ENCODE data around the gene TRAF4. TPM values are rescaled to one million over a fixed set of nuclear protein-coding genes. Genes with fewer than 3 reads are reported as not detected.
"Not testable (repeated sequence)": the region's sequence is repeated elsewhere in the genome, so short reads cannot be mapped to it uniquely, and the experiment has no call there.

TRAF4 gene
- polyA plus RNA-seq, 1 donor, result 108 TPM

DNA sequence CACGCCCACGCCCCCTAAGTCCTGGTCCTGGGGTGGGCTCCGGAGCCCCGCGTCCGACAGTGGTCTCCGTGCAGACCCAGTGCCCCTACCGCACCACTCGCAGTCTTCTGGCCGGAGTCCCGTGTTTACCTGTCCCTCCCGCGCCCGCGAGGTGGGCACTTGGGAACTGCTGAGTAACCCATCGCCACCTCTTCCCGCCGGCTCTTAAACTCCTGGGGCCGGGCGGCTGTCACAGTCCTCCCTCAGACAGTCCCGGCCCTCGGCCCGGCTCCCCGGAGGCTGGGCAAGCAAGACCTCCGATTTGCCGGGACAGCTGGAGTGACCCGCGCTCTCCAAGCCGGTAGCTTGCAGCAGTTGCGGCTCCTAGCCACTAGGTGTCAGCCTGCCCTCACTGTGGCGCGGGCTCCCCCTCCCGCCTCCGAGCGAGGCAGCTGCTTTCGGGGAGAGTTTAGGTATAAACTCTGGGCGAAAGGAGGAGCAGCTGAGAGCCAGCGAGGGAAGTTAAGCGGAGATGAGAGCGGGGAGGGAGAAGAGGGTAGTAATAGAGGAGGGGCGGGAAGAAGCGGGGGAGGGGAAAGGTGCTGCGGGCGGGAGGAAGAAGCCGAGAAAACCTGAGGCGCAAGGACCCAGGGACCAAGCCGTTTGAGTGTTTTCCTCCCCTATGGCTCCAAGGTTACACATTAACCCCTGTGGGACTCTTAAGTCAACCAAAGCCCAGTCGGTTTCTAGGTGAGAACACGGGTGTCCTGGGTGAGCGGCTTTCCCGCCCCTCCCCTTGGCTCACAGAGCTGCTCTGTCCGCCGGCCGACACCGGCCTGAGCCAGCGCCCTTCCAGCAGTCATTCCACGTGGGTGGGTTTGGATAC lies 17.0 kb upstream of the TRAF4 start:
- DNase-seq, result peak; percentile 96

DNA sequence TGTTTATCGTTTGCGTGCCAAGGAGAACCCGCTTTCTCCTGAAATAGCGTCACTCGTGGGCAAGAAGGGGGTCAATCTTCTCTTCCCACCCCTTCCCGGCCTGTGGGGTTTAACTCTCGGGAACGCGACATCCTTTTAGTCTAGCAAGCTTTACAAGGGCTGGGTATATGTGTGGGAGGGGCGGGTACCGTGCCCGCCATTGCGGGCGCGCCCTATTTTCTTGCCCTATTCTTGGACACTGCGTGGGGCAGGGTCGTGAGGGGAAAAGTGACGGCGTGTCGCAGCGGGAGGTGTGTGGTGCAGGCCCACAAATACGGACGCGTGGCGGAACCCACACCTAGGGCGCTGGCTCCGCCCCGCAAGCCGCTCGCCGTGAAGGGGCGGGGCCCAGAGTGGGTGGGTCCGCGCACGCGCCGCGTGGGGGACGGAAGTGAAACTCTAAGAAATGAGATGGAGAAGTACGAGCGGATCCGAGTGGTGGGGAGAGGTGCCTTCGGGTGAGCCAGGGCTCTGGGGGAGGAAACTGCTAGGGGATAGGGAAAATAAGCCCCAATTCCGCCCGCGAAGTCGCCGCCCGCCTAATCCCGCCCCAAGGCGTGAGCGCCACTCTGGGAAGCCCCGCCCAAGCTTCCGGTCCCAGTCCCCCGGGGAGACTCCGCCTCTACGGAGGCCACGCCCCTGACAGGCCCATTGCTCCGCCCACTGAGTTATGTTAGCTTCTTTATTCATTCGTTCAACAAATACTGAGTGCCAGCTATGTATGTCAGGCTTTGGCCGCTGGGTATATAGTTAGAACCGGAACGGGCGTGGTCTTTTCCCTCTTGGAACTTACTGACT lies 15.2 kb upstream of the TRAF4 start, which contains the start of gene NEK8:
TSS of gene NEK8 (plus strand) at position 425 of the 837 bp plus-strand sequence. CDS start at position 451, 26 bp downstream.
- DNase-seq, result peak; percentile 94

DNA sequence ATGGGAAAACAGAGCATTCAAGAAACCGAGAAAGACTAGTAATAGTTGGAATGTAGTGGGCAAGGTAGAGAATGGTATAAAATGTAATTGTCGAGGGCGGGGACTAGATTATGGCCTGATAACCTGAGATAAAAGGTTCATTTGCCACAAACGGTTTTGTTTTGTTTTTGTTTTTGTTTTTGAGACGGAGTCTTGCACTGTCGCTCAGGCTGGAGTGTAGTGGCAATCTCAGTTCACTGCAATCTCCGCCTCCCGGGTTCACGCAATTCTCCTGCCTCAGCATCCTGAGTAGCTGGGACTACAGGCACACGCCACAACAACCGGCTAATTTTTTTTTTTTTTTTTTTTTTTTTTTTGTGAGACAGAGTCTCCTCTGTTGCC lies 13.9 kb upstream of the TRAF4 start:
- DNase-seq, result no peak

DNA sequence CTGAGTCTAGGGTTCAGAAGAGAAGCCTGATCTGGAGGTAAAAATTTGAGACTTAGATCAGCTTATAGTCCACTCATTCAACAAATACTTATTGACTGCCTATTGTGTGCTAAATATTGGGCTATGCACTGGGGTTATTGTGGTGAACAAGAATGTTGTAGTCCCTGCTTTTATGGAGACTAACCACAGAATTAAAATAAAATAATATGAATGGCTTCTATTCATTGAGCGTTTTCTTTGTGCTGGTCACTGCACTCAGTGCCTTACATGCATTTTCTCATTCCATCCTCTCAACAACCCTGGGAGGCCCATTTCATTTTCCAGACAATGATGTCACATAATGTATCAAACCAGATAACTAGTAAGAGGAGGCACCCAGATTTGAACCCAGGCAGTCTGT lies 10.5 kb upstream of the TRAF4 start:
- no peak for DNase-seq

DNA sequence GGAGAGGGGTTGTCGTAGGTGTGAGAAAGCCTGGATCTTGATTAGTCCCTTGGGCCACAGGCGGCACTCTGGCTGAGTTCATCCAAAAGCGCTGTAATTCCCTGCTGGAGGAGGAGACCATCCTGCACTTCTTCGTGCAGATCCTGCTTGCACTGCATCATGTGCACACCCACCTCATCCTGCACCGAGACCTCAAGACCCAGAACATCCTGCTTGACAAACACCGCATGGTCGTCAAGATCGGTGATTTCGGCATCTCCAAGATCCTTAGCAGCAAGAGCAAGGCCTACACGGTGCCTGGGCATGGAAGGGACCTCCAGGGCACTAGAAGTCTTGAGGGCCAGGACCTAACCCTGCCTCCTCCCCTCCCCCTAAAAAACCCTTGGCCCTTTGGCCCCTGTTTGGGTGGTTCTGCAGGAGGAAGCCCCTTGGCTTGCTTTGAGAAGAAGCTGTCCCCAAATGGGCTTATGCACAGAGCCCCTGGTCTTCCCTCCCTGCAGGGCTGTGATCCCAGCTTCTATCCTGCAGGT lies 9.0 kb upstream of the TRAF4 start:
- no peak for DNase-seq

DNA sequence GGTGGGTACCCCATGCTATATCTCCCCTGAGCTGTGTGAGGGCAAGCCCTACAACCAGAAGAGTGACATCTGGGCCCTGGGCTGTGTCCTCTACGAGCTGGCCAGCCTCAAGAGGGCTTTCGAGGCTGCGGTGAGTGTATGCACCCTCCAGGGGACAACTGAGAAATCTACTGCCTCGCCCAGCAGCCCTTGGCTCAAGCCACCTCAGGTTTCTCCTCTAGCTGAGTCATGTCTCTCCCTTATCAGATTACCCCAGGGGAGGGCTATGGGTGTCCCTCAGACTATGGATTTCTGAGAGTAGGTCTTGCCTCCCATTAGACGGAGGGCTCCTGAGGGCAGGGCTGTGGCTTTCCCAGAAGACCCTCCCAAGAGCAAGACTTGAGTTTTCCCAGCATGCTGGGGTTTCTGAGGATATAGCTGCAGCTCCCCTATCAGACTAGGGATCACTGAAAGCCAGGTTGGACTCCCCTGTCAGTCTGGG lies 8.5 kb upstream of the TRAF4 start:
- no peak for DNase-seq

DNA sequence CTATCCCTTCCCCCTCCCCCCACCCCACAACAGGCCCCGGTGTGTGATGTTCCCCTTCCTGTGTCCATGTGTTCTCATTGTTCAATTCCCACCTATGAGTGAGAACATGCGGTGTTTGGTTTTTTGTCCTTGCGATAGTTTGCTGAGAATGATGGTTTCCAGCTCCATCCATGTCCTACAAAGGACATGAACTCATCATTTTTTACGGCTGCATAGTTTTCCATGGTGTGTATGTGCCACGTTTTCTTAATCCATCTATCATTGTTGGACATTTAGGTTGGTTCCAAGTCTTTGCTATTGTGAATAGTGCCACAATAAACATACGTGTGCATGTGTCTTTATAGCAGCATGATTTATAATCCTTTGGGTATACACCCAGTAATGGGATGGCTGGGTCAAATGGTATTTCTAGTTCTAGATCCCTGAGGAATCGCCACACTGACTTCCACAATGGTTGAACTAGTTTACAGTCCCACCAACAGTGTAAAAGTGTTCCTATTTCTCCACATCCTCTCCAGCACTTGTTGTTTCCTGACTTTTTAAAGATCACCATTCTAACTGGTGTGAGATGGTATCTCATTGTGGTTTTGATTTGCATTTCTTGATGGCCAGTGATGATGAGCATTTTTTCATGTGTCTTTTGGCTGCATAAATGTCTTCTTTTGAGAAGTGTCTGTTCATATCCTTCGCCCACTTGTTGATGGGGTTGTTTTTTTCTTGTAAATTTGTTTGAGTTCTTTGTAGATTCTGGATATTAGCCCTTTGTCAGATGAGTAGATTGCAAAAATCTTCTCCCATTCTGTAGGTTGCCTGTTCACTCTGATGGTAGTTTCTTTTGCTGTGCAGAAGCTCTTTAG lies 7.7 kb upstream of the TRAF4 start:
- not testable (repeated sequence) for DNase-seq

DNA sequence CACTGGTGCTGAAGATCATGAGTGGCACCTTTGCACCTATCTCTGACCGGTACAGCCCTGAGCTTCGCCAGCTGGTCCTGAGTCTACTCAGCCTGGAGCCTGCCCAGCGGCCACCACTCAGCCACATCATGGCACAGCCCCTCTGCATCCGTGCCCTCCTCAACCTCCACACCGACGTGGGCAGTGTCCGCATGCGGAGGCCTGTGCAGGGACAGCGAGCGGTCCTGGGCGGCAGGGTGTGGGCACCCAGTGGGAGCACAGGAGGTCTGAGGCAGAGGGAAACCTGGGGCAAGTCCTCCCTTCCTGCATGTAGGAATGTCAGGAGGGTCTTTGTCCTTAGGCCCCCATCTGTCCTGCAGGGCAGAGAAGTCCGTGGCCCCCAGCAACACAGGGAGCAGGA lies 6.5 kb upstream of the TRAF4 start:
- no peak for DNase-seq

DNA sequence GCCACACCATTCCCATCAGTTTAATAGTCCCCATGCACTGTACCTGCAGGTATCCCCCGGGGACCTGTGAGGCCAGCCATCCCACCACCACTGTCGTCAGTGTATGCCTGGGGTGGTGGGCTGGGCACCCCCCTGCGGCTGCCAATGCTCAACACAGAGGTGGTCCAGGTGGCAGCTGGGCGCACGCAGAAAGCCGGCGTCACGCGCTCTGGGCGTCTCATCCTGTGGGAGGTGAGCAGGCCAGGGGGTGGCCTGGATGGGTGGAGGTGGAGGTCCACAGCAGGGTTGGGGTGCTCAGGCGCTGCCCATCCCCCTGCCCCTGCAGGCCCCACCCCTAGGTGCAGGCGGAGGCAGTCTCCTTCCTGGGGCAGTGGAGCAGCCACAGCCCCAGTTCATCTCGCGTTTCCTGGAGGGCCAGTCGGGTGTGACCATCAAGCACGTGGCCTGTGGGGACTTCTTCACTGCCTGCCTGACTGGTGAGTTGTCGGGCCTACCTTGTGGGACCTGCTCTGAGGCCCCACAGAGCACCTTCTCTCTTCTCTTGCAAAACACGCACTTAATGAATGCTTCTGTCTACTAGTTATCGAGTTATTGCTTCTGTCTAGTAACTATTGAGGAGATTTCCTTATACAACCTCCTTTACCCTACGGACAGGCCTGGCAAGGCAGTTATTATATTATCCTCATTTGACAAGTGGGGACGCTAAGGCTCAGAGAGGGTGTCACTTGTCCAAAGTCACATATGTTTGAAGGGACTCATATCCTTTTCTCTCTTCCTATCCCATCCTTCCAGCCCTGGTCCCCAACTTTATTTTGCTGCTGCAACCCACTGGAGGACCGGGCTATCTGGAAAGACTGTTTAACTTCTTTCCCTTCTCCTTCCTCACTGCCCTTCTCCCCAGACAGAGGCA lies 5.8 kb upstream of the TRAF4 start:
- DNase-seq, result peak; percentile 35

DNA sequence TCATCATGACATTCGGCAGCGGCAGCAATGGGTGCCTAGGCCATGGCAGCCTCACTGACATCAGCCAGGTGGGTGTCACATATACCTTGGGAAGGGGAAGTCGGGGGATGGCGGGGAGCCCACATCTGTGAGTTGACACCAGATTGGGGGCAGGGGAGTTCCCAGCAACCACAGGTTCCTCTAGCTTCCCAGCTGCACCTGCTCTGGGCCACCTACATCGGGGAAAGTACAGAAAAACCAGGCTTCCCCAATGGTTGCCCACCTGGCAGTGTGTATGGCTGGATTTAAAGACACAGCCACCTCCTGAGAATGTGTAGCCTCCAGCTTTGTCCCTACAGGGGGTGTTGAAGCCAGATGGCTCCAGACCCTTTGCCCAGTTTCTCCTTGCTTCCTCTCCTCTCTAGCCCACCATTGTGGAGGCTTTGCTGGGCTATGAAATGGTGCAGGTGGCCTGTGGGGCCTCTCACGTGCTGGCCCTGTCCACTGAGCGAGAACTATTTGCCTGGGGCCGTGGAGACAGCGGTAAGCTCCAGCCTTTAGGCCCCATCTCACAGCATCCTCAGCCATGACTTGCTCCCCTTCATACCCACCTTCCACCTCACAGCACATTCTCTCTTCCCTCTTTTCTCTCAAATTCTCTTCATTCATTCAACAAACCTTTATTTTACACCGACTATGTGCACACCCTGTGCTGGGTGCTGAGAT lies 5.0 kb upstream of the TRAF4 start:
- DNase-seq, result no peak

DNA sequence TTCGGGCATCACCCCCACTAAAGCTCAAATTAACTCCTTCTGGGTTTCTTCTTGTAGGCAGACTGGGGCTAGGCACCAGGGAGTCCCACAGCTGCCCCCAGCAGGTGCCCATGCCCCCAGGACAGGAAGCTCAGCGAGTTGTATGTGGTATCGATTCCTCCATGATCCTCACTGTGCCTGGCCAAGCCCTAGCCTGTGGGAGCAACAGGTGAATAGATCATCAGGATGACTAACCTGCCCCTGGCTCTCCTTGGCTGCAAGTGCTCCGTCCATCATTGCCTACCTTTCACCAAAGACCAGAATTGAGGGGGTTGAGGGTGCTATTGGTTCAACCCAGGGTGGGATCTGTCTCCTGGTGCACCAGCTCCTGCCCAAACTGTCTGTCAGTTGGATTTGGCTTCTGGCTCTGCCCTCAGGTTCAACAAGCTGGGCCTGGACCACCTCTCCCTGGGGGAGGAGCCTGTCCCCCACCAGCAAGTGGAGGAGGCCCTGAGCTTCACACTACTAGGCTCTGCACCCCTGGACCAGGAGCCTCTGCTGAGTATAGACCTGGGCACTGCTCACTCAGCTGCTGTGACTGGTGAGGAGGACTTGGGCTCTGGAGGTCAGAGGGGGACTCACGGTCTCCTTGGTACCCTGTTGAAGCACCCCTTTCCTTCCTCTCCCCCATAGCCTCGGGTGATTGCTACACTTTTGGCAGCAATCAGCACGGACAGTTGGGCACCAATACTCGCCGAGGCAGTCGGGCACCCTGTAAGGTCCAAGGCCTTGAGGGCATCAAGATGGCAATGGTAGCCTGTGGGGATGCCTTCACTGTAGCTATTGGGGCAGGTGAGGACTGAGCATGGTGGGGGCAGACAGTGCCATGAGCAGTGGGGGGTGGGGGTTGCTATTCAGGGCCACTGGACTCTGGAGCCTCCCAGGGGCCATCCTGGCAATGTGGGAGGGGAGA lies 3.1 kb upstream of the TRAF4 start:
- DNase-seq, result no peak

DNA sequence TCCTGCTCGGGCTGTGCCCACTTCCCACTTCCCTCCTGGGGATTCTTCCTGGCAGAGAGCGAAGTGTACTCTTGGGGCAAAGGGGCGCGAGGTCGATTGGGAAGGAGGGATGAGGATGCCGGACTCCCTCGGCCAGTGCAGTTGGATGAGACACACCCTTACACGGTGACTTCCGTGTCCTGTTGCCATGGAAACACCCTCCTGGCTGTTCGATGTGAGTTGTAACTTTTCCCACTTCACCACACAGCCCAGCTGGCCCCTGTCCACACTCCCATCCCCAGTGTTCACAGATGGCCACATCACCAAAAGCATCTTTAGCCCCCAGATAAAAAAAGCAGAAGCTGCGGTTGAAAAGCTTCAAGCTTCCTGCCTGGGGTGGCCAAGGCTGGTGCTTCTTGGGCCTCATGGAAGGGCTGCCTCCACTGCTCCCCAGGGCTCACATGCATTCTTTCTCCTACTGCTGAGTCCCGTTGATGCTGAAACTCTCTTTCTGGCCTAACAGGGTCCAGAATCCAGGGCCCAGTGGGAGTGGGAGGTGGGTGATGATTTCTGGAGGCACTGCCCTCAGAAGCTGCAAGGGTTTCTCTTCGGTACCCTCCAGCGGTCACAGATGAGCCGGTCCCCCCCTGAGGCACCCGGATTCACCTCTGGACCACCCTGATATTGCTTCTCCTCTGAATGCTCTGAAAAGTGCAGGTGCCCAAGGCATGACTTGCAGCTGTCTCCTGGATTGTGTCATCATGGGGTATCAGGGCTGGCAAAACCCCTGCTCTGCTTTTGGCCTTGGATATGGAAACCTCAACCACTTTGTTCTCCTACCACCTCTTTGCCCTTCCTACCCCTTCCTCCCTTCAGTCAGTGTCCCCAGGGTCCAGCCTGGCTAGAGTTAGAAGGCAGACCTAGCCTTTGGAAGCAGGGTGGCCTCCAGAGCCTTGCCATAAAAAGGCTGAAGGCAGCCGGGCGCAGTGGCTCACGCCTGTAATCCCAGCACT lies 2.2 kb upstream of the TRAF4 start:
- DNase-seq, result no peak

DNA sequence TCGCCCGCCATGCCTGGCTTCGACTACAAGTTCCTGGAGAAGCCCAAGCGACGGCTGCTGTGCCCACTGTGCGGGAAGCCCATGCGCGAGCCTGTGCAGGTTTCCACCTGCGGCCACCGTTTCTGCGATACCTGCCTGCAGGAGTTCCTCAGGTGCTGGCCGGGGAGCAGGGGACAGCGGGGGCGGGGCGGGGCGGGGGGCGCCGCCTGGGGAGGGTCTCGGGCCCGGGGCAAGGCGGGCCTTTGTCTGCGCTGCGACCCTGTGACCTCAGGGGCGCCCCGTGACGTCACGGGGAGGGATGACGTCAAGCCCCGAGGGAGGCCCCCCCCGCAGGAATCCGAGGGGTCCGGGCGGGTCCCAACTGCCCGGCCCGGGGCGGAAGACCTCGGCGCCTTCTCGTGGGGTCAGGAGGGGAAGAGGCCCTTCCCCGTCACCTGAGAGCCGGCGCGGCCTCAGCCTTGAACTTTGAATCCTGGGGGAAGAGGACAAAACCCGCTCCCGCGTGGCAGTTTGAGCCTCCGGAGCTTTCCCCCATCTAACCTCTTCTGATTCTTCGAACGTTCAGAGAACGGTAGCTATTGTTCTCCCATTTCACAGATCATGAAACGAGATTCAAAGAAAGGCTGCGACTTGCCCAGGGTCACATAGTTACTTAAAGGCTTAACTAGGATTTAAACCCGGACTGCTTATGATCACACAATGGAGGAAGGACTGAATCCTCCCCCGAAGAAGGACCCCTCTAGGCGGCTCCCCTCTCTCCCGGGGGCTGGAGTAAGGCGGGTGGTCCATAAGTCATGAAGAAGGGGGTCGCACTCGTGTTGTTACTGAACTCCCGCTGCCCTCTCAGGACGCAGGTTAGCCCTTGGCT lies 527 bp downstream of the TRAF4 start:
- DNase-seq, result peak; percentile 63

DNA sequence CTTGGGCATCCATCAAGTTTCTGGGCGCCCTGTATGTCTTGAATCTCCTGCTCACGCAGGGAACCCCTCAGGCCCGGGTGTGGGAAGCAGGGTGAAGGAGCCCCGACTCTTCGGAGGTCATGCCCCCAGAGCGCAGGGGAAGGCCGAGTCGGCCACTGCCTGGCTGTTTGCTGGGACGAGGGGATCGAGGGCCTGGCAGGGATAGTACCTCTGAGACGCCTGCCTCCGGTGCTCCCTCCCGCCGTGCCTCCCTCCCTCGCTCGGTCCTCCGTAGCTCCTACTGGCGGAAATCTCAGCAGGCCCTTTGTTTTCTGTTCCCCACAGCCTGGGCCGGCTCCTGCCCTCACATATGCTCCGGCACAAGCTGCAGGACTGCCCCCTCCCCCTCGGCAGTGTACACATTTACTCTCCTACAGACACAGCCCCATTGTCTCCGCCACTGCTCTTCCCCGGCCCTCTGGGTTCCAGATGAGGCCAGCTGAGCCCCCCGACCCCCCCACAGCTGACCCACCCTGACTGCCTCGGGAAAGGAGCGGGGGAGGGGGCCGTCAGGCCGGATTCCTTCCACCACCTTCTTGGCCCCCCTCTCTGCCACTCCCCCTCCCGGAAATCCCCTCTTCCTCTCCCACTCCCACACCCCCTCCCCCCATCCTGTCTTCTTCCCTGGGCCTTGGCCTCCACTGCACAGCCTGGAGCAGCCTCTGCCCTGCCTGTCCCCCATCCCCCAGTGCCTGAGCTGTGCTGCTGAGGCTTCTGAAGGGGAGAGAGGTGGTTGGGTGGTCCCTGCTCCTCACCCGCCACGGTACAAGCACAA lies 1.4 kb downstream of the TRAF4 start:
- peak; percentile 78 for DNase-seq

DNA sequence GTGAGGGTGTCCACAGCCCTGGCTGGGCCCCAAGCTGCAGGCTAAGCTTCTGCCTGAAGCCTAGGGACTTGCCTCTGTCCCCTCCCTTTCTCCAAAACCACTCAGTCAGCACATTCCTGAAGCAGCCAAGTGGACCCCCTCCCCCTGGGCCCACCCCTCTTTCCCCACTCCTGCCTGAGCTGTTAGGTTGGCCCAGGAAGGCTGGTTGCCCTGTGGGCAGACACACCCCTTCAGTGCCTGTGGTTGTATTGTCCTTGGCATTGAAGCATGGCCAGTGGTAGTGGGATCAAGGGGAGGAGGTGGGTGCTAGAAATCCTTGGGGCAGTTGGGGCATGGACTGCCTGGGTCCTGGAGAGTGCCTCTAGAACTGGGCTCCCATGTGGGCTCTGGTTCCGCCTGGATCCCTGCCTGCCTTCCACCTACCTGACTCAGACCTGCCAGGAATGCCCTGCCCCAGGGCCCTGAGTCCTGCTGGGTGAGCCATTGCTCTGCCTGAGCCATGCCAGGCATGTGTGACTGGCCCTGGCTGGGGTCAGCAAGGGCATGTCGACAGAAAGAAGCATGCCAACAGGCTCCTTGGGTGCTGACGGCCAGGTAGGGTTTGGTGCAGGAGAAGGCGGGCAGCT lies 2.1 kb downstream of the TRAF4 start:
- peak; percentile 78 for DNase-seq
